OCI-M1 (cell line): ENCODE data around the gene SESTD1.
"Not testable (repeated sequence)": the region's sequence is repeated elsewhere in the genome, so short reads cannot be mapped to it uniquely, and the experiment has no call there.

Source experiments
- DNase-seq: peaks from one replicate; lab custom pipeline; 2025; lab: John Stamatoyannopoulos, UW

Gene SESTD1

DNA sequence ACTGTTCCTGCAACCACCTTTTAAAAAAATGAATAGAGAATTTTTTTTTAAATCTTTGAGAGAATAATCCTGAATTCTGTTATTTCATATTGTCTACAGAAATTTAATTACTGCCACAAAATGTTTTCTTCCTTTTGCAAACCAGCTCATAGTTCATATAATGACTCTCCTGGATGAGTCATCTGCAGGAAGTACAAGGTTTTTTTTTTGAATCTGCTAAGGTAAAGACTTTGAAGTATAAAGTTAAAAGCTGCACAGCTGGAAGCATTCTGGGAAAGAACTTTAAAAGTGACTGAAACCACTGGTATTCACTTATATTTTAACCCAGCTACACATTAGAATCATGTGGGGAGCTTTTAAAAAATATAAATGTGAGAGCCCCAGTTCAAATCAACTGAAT, 25.4 kb downstream of the SESTD1 start:
- peak; percentile 31 for DNase-seq

DNA sequence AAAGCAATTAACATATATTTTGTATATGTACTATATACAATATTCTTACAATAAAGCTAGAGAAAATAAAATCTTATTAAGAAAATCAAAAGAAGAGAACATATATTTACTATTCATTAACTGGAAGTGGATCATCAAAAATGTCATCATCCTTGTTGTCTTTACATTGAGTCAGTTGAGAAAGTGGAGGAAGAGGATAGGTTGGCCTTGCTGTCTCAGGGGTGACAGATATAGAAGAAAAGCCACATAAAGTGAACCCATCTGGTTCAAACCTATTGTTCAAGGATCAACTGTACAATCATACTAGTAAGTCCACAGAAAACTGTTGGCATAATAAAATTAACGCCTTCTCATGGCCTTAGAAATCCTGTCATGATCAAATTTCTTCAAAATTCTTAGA, 26.6 kb downstream of the SESTD1 start:
- DNase-seq = no peak

DNA sequence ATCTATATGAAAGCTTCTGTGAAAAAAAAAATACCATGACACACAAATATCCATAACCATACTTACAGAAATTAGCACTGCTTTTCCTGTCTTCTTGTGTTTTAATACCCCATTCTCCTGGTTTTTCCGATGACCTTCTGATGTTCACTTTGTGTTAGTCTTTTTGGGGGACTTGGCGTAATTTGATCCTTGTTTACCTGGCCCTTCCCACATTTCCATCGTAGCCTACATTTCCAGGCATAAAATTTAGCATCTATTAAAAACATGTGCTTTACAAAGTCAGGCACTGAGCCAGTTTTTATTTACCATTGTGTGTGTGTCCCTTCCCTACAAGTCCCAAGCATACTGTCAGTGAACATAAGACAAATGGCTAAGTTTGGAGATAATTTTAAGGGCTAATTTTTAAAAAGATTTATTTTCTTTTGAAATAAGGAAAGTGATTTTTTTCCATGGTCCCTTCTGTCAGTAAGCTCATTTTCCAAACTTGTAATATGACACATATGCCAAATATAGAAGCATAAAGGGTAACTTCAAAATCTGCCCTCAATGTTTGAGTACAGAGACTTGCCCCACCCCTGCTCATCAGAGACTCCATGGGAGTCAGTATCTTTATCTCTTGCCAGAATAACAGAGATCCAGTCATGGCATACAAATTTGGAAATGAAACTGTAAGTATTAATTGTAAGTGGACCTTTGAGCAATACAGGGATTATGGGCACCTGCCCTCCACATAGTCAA, 27.3 kb downstream of the SESTD1 start:
- peak; percentile 38 for DNase-seq

DNA sequence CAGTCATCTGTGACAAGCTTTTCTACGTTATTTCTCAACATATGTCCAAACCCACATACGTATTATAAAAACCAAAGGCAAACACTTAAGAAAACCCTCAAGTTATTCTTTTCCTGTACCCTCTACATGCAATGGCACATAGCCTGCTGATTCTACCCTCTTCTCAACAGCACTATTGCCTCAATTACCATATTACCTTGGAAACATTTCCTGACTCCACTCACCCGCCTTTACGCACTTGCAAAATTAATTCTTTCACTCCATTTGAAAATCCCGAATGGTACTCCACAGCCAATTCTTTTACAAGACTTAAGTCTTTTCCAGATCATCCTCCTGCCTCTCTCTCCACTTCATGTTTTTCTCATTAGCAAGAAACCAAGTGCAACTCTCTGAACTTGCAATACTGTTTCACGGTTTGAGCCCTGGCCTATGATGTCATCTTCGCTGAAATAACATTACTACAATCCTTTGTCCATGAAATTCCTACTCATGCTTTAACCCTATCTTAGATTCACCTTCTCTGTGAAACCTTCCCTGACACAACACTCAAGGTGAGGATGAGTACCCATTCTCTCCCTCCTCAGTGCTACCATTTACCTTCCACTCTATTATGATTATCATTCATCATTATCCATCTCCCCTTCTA, 29.0 kb downstream of the SESTD1 start:
- DNase-seq = peak; percentile 26

DNA sequence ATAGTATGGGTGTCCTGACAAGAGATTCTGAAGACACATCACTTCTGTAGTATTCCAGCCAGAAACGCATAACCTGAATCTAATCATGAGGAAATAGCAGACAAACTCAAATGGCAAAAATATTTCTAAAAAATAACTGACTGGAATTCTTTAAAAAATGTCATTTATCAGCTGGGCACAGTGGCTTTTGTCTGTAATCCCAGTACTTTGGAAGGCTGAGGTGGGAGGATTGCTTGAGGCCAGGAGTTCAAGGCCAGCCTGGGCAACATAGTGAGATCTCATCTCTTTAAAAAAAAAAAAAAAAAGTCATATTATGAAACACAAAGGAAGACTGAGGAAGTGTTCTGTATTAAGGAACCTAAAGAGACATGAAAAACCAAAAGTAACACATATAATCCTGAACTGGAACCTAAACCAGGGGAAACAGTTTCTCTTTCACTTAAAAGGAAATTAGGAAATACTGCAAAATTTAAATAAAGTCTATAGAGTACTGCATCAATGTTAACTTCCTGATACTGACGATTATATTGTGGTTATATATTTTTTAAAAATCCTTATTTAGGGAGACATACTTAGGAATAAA, 29.9 kb downstream of the SESTD1 start:
- peak; percentile 74 for DNase-seq

DNA sequence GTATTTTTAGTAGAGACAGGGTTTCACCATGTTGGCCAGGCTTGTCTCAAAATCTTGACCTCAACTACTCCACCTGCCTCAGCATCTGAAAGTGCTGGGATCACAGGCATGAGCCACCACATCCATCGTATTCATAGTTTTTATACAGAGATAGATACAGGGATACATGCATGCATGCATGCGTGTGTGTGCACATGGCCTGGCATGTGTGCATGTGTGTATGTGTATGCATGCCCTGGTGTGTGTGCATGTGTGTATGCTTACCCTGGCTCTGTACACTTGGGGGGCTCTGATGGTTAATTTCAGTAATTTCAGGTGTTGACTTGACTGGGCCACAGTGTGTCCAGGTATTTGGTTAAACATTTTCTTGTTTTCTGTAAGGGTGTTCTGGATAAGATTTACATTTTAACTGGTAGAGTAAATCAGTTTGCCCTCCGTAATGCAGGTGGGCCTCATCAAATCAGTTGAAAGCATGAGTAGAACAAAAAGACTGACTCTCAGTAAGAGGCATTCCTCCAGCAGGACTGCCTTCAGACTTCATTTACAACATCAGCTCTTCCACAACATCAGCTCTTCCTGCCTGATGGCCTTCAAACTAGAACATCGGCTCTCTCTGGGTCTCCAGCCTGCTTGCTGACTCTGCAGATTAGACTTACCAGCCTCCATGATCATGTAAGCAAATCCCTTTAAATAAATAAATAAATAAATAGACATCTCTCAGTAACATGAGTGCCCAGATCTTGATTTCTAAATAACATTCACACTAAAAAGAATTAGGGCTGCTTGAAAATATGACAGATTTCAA, 30.8 kb downstream of the SESTD1 start:
- DNase-seq = no peak

DNA sequence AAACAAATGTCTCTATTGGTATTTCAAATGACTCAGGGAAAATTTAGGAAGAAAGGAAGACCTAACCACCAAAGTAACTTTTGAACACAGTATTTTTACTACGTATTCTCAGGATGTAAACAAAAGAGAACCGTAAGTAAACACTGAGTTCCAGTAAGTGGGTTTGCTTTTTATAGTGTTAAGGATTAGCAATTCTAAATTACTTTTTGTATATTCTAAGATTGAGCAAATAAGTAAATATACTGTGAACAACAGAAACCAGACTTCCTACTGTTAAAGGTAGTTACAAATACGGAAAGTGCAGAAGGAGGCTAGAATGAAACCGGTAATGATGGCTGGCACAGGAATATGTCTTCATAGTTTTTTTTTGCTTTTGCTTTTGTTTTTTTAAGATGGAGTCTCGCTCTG, 31.5 kb downstream of the SESTD1 start:
- DNase-seq = no peak

DNA sequence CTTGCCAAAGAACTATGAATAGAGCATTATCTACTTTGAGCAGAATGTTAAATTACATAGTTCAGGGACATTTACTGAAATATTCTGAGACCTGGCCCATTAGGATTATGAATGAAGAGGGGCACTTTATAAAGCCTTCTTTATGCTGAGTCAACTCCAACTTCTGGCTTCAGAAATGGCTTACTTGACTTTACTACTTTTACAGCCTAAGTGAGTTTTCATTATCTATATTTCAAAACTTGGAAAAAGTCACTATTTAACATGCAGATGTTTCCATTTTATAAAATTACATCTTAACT, 37.7 kb downstream of the SESTD1 start:
- DNase-seq = peak; percentile 47

DNA sequence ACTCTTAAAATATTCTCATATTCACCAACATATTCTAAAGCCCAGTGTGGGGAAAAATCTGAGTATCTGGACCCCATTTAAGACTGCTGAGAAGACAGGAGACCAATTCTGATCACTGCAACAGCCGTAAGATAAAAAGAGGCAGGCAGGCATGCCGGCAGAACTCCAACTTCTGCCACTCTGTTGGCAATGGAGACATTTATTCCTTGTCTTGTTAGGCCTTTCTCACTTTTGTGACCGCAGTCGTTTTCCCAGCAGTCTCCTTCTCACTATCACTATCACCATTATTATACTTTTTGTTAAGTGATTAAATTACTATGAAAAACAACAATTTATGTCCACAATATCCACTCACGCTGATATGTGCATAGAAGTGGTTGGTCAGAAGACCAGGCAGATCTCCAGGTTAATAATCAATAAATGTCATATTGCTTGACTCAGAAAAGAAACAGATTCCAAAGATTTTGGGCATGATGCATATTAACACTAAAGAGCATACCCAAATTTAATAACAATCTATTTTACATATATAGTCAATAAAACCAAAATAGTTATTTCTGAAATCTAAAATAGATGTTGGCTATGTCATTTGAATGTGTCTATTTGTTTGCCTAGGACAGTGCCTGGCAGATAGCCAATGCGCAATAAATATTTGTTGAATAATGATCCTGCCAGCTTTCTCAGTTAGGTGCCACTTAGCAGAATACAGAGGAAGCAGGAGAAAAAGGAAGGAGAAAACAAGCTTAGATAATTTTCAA, 38.2 kb downstream of the SESTD1 start:
- no peak for DNase-seq

DNA sequence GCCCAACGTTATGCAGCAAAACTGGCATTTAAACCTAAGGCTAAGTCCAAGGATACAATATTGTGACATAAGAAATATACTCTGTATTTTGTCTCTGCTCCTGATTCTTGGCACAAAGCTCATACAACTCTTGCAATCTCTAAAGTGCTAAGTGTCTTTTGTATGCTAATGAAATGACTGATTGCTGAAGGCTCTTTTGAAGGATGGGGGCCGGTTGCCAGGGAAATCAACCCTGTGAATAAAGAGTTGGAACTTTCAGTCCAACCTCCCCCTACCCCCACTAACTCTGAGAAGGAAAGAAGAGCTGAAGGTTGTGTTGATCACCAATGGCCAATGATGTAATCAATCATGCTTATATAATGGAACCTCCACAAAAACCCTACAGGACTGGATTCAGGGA, 40.3 kb downstream of the SESTD1 start:
- no peak for DNase-seq

DNA sequence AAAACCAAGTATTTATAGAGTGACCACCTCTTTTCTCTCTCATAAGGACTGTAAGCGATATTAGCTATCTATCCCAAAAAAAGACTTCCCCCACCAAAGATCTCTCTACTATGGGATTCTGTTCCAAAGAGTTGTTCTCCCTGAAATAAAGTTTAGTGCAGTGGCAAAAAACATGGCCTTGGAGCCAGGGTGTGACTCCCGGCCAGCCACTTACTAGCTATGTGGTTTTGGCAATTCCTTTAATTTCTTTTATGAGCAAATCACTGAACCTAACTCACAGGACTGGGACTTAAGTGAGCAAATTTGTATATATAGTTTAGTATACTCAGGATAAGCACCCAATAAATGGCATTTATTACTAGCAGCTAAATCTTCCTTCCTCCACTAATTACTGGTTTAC, 42.6 kb downstream of the SESTD1 start:
- DNase-seq = no peak

DNA sequence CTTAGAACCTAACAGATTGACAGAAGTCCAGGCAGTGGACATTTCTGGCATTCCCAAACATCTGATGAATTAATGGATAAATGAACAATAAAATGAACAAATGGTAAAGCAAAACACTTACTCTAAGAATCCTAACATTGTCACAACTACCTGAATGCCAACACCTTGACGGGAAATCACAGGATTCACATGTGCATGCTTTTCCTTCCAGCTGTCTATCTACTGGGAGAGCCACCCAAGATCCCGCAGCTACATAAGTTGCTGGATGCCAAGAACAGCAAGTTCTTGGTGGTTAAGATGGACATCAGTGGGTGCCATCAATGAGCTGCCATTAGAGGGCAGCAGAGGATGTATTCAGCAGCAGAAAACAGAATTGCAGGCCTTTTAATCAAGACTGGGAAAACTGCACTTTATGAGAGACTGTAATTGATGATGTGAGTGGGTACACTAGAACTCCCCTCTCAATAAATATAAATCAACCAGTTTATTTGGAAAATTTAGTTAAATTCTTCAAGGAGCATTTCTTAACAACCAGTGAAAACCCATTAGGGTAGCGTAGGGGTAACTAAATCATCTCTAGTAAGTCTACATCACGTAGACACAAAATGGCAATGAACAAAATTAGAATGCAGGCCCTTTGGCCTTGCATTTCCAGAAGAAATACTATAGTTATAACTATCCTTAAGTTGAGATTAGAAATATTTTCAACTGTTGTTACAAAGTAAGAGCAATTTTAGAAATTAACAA, 45.6 kb downstream of the SESTD1 start:
- peak; percentile 87 for DNase-seq

DNA sequence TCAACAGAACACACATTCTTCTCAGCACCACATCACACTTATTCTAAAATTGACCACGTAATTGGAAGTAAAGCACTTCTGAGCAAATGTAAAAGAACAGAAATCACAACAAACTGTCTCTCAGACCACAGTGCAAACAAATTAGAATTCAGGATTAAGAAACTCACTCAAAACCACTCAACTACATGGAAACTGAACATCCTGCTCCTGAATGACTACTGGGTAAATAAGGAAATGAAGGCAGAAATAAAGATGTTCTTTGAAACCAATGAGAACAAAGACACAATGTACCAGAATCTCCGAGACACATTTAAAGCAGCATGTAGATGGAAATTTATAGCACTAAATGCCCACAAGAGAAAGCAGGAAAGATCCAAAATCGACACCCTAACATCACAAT, 50.0 kb downstream of the SESTD1 start:
- DNase-seq = not testable (repeated sequence)

DNA sequence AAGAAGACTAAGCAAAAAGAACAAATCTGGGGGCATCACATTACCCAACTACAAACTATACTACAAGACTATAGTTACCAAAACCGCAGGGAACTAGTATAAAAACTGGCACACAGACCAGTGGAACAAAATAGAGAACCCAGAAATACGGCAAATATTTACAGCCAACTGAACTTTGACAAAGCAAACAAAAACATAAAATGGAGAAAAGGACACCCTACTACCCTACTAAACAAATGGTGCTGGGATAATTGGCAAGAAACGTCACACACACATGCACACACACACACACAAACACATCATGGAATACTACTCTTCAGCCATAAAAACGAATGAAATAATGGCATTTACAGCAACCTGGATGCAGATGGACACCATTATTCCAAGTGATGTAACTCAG, 53.3 kb downstream of the SESTD1 start:
- no peak for DNase-seq

DNA sequence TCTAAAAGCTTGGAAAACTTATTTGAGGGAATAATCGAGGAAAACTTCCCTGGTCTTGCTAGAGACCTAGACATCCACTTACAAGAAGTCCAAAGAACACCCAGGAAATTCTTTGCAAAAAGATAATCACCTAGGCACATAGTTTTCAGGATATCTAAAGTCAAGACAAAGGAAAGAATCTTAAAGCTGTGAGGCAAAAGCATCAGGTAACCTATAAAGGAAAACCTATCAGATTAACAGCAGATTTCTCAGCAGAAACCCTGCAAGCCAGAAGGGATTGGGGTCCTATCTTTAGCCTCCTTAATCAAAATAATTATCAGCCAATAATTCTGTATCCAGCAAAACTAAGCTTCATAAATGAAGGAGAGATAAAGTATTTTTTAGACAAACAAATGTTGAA, 56.4 kb downstream of the SESTD1 start:
- DNase-seq = not testable (repeated sequence)

DNA sequence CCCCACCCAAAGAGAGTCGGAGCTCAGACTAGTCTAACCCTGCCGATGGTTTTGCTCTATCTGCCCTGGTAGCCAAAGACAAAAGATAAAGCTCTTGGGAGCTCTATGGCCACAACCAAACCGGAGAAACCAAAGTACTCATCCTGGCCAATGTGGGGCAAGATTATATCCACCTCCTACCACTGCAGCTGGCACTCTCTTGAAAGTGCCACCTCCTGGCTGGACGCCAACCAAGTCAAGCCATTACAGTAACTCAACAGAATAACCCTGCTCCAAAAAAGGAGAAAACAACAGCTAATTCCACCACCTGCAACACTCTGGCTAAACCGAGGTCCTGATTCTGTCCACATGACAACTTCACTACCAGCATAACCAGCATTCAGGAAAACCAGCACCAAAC, 57.6 kb downstream of the SESTD1 start:
- no peak for DNase-seq

DNA sequence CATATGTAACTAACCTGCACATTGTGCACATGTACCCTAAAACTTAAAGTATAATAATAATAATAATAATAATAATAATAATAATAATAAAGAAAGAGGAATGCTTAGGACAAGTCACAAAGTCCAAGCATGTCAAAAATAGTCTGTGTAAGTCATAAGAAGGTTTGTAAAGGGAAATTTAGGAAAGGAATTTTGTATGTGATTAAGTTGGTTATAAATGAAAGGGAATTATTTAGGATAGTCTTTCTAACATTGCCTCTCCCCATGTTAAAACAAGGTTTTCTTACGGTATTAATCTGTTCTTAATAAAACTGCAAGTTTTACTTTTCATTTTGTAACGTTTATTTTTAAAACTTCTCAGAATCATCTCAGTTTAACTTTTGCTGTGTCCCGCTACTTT, 62.8 kb downstream of the SESTD1 start:
- DNase-seq = peak; percentile 49

DNA sequence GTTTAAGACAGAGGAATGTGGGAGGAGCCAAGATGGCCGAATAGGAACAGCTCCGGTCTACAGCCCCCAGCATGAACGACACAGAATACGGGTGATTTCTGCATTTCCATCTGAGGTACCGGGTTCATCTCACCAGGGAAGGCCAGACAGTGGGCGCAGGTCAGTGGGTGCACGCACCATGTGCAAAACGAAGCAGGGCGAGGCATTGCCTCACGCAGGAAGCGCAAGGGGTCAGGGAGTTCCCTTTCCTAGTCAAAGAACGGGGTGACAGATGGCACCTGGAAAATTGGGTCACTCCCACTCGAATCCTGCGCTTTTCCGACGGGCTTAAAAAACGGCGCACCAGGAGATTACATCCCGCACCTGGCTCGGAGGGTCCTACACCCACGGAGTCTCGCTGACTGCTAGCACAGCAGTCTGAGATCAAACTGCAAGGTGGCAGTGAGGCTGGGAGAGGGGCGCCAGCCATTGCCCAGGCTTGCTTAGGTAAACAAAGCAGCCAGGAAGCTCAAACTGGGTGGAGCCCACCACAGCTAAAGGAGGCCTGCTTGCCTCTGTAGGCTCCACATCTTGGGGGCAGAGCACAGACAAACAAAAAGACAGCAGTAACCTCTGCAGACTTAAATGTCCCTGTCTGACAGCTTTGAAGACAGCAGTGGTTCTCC, 68.6 kb downstream of the SESTD1 start:
- not testable (repeated sequence) for DNase-seq

DNA sequence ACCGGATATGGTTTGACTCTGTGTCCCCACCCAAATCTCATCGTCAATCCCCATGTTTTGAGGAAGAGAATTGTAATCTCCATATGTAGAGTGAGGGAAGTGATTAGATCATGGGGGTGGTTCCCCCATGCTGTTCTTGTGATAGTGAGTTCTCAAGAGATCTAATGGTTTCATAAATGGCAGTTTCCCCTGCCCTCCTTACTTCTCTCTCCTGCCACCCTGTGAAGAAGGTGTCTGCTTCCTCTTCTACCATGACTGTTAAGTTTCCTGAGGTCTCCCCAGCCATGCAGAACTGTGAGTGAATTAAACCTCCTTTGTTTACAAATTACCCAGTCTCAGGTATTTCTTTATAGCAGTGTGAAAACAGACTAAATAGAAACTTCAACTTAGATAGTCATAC, 69.5 kb downstream of the SESTD1 start:
- peak; percentile 32 for DNase-seq

DNA sequence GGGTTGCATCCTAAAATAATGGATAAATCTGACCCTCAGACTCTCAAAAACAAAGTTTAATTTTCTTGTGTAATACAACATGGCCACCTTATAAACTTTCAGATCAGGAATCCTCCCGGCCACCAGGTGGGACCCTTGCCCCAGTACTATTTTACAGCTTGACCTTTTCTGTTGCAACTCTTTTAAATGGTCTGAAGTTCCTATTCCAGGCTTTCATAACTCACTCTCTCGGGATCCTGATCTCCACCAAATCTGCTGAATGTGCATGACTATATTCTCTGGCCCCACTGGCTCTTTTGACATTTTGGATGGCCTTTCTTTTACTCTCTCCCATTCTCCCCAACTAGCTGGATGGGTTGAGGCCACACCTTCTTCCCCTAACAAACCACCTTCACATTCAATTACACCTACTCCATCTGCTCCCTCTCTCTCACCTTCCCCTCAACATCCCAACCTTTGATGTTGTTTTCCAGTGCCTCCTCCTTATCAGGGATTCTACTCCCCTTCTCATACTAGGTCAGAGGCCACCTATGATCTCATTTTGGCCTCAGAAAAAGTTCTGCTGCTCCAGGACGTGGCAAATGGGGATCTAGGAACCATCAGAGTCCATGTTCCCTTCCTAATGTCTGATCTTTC, 70.8 kb downstream of the SESTD1 start:
- no peak for DNase-seq
